Heart left ventricle (tissue), 16 donors: ENCODE measurements around the gene SSPN. TPM values are rescaled to one million over a fixed set of nuclear protein-coding genes. Genes with fewer than 3 reads are reported as not detected.

Source experiments
- ATAC-seq, 4 donors: fragments of 200-7000 bp; cut with Tn5 transposase; one replicate each; pipeline ENCODE4 v1.9.1; 2020 to 2022; ENCODE audit warnings: moderate library complexity in 4 of 4, mild to moderate bottlenecking in 3 of 4, moderate number of reproducible peaks in 1 of 4
- DNase-seq, 5 donors: peaks; one replicate each; pipeline ENCODE4 v3.0.0-alpha.2; 2020
- H3K27ac ChIP-seq, 12 donors: fragments of 200-600 bp; sonication (generic) in 4 of 12; one replicate each; pipeline versions ENCODE4 v1.5.0 to v1.8.0; 2016 to 2022; ENCODE audit warnings: mild to moderate bottlenecking in 2 of 12
- H3K27me3 ChIP-seq, 9 donors: fragments of 200-600 bp; sonication (generic) in 2 of 9; one replicate each; pipeline versions ENCODE4 v1.5.1 to v1.8.0; 2016 to 2022; ENCODE audit warnings: mild to moderate bottlenecking in 3 of 9
- H3K36me3 ChIP-seq, 9 donors: fragments of 200-600 bp; sonication (generic) in 2 of 9; one replicate each; pipeline versions ENCODE4 v1.5.0 to v1.8.0; 2018 to 2022; ENCODE audit warnings: mild to moderate bottlenecking in 2 of 9
- H3K4me1 ChIP-seq, 12 donors: fragments of 200-600 bp; sonication (generic) in 4 of 12; one replicate each; pipeline versions ENCODE4 v1.5.0 to v1.8.0; 2016 to 2022; ENCODE audit warnings: mild to moderate bottlenecking in 3 of 12
- H3K4me3 ChIP-seq, 12 donors: fragments of 200-600 bp; sonication (generic) in 4 of 12; one replicate each; pipeline versions ENCODE4 v1.5.0 to v1.8.0; 2017 to 2022; ENCODE audit warnings: mild to moderate bottlenecking in 9 of 12, moderate library complexity in 4 of 12
- H3K9me3 ChIP-seq, 12 donors: fragments of 200-600 bp; sonication (generic) in 4 of 12; one replicate each; pipeline versions ENCODE4 v1.5.0 to v1.8.0; 2016 to 2022; ENCODE audit warnings: mild to moderate bottlenecking in 1 of 12
- CTCF ChIP-seq, 12 donors: fragments of 200-600 bp; sonication (generic) in 4 of 12; IDR thresholded peaks; one replicate each; pipeline versions ENCODE4 v1.5.0 to v1.8.0; 2018 to 2022; ENCODE audit warnings: antibody characterized with exemption in 12 of 12, mild to moderate bottlenecking in 5 of 12
- POLR2A ChIP-seq, 2 donors: fragments of 450-650 bp; IDR thresholded peaks; one replicate each; pipeline ENCODE4 v1.6.1; 2017; ENCODE audit warnings: antibody characterized with exemption in 2 of 2, mild to moderate bottlenecking in 2 of 2, moderate library complexity in 2 of 2
- WGBS, 4 donors: extraction: QIAGEN DNeasy Blood & Tissue Kit in 2 of 4; methylation state at CpG; one replicate each; pipeline versions ENCODE4 v1.1.5 to v1.1.7; 2013 to 2018; 5-methylcytosine and 5-hydroxymethylcytosine counted together
- intact Hi-C, 10 donors: fragments of 100-400 bp; cut with DNase I; formaldehyde crosslinking; loops; one replicate each; pipeline versions ENCODE4 v1.11.1 to v1.14.2; 2022
- polyA plus RNA-seq, 2 donors: library from polyadenylated mRNA; stranded (reverse); fragments of 200-250 nt; gene quantifications; one replicate each; pipeline ENCODE4 v1.2.3, GENCODE V29; 2013
- total RNA-seq, 9 donors: library from RNA; depleted of rRNA in 2 of 9; stranded (reverse); fragments of >200 nt in 2 of 9; fragmentation: NEBNext Ultra II Directional in 3 of 9; extraction: Animal tissue kit (Norgen Biotek cat#: 25700) in 3 of 9; gene quantifications; one replicate each; pipeline versions ENCODE4 v1.1.0 to v1.2.4, GENCODE V29; 2016 to 2023
- donor health status: ischemic (EF 13 %, LVEDD 7.1; RV severe dilation, severe dysfunction).
- donor health status: healthy with polysubstance abuse.
- donor health status: DM: no; HTN: yes; CAD: no.
- donor health status: DM: no; HTN: no; CAD: no.
- donor health status: ischemic (EF 25% LVEDD 6.9; RV normal size, moderate dysfunction).
- donor health status: ischemic (EF 25% LVEDD 5.7; RV mildly dilated, moderate dysfunction).
- donor health status: healthy.
- donor health status: DM: yes; HTN: yes; CAD: no.
- donor health status: ischemic (EF 35%, LVEDD 5.7; RV mildly dilated, moderate dysfunction).
- donor health status: nonischemic (EF 11% LVEDD 7.7; RV severe dilation, severe dysfunction).
- donor health status: DM: yes; HTN: yes; CAD: no.
- donor health status: PGD.
- donor health status: ischemic (EF 29% LVEDD 5.4; RV normal size, mild dysfunction).
- donor health status: nonischemic (EF 23%, LVEDD 6.1; RV moderate dilation, normal function).

SSPN gene
- total and polyA plus RNA-seq, 11 donors: 7.5 to 109 (median 56.1) TPM

GRCh38 chr12:26238341-26239121 lies 43.2 kb downstream of the SSPN start:
- intact Hi-C loops: no loop called here
- no peak for TF ChIP-seq CTCF (IDR thresholded peaks at IDR 0.05)
- TF ChIP-seq POLR2A (IDR thresholded peaks at IDR 0.05): no peak
- peak in 3 of 4 donors; percentile 32 to 76 (median 60) for ATAC-seq
- Histone ChIP-seq H3K27me3 (no peaks in the 10 kb centered on the region), H3K4me1 (peaks cover 0 to 30% (median 7%) of the 10 kb centered on the region in 12 donors), H3K36me3 (no peaks in the 10 kb centered on the region), H3K4me3 (no peak overlapping the region), H3K27ac (peak overlapping the region in 6 of 12 donors; percentile 10 to 64 (median 36)), H3K9me3 (no peaks in the 10 kb centered on the region)
- 61 to 67% (median 66%) methylated on average over 4 of the region's 4 CpGs for WGBS, 4 donors
- peak; percentile 34 to 73 (median 37) for DNase-seq

DNA sequence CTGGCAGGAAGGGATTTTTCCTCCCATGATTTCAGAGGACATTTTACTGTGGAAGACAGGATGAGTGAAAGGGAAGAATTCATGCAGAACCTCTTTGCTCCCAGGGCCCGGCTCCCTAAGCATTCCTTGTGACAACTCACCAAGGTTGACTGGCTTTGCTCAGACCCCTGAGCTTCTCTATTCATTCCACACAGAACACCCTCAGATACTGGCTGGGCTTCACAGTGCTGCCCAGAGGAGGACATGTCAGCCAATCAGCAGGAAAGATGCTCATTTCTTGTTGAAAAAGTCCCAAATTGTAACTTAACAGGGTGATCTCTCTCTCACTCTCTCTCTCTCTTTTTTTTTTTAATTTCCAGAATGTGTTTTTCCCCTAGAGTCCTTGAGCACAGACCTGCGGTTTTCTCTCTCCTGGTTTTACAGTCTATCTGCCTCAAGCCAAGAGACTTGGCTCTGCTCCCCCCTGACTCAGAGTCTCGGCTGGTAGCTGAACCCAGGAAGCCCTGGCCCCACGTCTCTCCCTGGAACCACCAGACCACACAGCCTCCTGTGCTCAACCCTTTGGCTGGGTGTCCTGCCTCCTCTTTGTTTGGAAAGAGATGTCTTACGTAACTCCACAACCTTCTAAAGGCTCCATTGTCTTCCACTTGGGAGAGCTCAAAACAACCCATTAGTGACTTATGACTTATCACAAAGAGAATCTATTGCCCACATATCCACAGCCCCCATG lies 43.9 kb downstream of the SSPN start:
- Histone ChIP-seq H3K4me3 (no peak overlapping the region), H3K9me3 (no peaks in the 10 kb centered on the region), H3K4me1 (peaks cover 0 to 30% (median 7%) of the 10 kb centered on the region in 12 donors), H3K36me3 (no peaks in the 10 kb centered on the region), H3K27ac (peak overlapping the region in 6 of 12 donors; percentile 10 to 64 (median 36)), H3K27me3 (no peaks in the 10 kb centered on the region)
- DNase-seq (peak; percentile 61 to 86 (median 78)), ATAC-seq (peak; percentile 47 to 94 (median 88))
- TF ChIP-seq POLR2A (IDR thresholded peaks at IDR 0.05) (no peak), CTCF (IDR thresholded peaks at IDR 0.05) (no peak)
- 72 to 88% (median 77%) methylated on average over 5 of the region's 5 CpGs for WGBS, 4 donors
- intact Hi-C loops: no loop called here

- ATAC-seq: peak in 1 of 4 donors; percentile 9
- no peaks in the 10 kb centered on the region for H3K36me3 ChIP-seq
- H3K4me1 ChIP-seq: peaks cover 0 to 30% (median 7%) of the 10 kb centered on the region in 12 donors
- WGBS, 4 donors: 75 to 81% (median 79%) methylated on average over 4 of the region's 4 CpGs
- no peaks in the 10 kb centered on the region for H3K9me3 ChIP-seq
- no peaks in the 10 kb centered on the region for H3K27me3 ChIP-seq
- no peak for TF ChIP-seq CTCF (IDR thresholded peaks at IDR 0.05)
- TF ChIP-seq POLR2A (IDR thresholded peaks at IDR 0.05): no peak
- H3K4me3 ChIP-seq: no peak overlapping the region
- intact Hi-C loops: no loop called here
- DNase-seq: no peak
- peak overlapping the region in 4 of 12 donors; percentile 10 to 53 (median 22) for H3K27ac ChIP-seq
Observed at GRCh38 chr12:26239852-26240815, 44.8 kb downstream of the SSPN start.
